ENCODE measurements around the gene DIPK2B. TPM values are rescaled to one million over a fixed set of nuclear protein-coding genes. Genes with fewer than 3 reads are reported as not detected.

DIPK2B gene
- total RNA-seq, 2 donors from 2014 or later, result 27.6 to 32.2 TPM

DNA sequence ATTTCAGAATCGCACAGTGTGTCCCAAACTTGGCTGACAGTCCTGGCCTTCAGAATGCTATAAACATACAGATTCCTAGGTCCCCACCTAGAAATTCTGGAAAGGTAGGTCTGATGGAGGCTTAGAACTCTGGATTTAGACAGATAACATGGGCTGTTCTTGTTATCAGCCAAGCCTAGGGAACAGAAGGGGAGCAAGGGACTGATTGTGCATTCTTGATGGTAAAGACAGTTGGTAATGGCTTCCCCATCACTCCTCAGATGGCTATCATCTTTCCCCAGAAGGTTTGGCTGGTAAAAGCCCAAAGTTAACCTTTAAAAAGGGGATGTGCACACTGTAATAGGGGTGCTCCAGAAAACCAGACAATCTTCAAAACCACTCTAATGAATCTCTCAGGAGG lies 35.7 kb downstream of the DIPK2B start:
- DNase-seq (ENCODE audit: low spot score), result no peak
- intact Hi-C loops (cut with DNase I), result no loop called here

DNA sequence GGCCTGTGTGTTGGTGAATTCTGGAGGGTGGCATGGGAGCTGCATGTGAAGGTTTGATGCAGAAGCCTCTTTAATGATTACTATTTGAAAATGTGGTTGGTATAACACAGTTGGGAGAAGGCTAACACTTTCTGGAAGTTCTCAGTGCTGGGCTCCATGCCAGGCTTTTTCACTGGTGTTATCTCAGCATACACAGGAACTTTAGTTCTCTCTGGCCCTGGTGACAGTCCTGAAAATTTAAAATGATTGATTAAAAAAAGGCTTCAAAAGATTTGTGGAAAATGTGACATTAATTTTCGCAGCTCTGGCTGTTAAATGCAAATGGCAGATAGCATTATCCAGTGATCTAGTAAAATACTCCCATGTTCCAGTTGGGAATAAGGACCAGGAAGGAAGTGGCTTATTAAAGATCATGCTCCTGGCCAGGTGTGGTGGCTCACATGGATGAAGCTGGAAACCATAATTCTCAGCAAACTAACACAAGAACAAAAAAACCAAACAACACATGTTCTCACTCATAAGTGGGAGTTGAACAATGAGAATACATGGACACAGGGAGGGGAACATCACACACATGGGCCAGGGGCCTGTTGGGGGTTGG lies 36.6 kb downstream of the DIPK2B start:
- no peak for DNase-seq (ENCODE audit: low spot score)
- intact Hi-C loops (cut with DNase I), result no loop called here

DNA sequence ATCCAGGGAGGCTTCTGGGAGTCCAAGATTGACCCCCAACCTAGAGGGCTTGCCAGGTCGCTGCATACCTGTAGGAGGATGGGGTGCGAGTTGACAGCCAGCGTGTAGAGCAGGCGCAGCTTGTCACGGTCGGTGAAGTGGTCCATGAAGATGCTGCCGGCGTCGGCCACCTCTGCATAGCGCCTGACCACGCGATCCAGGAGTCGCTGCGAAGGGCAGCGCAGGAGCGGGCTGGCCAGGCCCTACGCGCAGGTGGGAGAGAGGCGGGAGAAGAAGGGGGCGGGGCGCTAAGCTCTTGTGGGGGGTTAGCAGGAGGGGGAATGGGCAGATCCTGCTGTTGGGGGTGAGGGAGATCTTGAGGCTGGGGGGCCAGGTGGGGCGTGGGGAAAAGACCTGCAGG lies 43.0 kb downstream of the DIPK2B start:
- intact Hi-C loops (cut with DNase I), result no loop called here
- DNase-seq (ENCODE audit: low spot score), result no peak

DNA sequence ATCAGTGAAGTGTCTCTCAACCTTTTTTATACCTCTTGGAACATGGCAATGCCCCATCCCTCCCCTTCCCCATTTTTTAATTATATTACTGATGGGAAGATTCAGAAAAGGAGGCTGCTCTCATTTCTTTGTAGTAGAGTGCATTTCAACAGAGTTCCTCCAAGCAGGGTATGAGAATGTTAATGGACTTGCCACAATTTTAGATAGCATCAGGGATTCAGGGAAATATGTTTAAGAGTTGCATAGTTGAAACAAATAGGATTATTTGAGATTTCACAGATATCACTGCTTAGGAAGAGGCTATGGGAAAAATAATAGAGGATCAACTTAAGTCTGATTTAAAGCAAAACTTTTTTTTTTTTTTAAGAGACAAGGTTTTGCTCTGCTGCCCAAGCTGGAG lies 46.2 kb downstream of the DIPK2B start:
- DNase-seq (ENCODE audit: low spot score), result no peak
- intact Hi-C loops (cut with DNase I), result no loop called here

DNA sequence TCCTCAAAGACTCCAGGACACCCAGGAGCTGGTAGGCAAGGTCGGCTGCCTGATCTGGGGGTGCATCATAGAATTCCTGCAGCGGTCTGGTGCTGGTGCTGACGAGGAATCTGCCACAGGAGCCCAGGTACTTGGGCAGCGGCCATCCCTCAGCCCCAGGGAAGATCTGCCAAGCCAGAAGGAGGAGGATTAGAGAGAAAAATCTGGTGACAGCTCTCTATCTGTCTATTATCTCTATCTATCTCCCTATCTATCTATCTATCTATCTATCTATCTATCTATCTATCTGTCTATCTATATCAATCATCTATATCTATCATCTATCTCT lies 46.7 kb downstream of the DIPK2B start:
- intact Hi-C loops (cut with DNase I), result no loop called here
- DNase-seq (ENCODE audit: low spot score), result no peak
